Activated CD4-positive, alpha-beta T cell treated with anti-CD3 and anti-CD28 coated beads, Interleukin-2, amount 10 ng/mL, durations not matched to agents 7 days and 5 days (primary cell): Measurements from ENCODE around the gene VWA5B2. TPM values are rescaled to one million over a fixed set of nuclear protein-coding genes. Genes with fewer than 3 reads are reported as not detected.

Source experiments
- microRNA-seq: library from miRNA; unstranded; fragments of <30 nt; microRNA quantifications from one replicate; pipeline ENCODE4 v1.2.0, GENCODE V29; 2021; ENCODE audit warnings: borderline microRNAs expressed, borderline replicate concordance
- total RNA-seq, 2 experiments: library from RNA; stranded (reverse); gene quantifications; one replicate each; pipeline ENCODE4 v1.2.3, GENCODE V29; 2021

VWA5B2 gene
- total RNA-seq, 2 experiments from 2014 or later = not detected

Small RNAs within 50 kb of the gene (microRNA-seq; reads per million reads assigned to microRNA genes)
- gene MIR1224 = not detected

Other genes with a start within 250 kb of the VWA5B2 start
- gene ABCC5, start 211.7 kb upstream of the VWA5B2 start, total RNA-seq = 10 to 100 TPM; 19.0 to 19.2 TPM
- gene HTR3D, start 197.8 kb upstream of the VWA5B2 start, total RNA-seq = not detected
- not detected for gene HTR3C, start 176.5 kb upstream of the VWA5B2 start, total RNA-seq
- not detected for gene HTR3E, start 132.5 kb upstream of the VWA5B2 start, total RNA-seq
- 10 to 100 TPM; 53.0 to 60.0 TPM for gene EIF2B5, start 94.2 kb upstream of the VWA5B2 start, total RNA-seq
- gene DVL3, start 74.2 kb upstream of the VWA5B2 start, total RNA-seq = 10 to 100 TPM; 35.0 to 36.3 TPM
- 100 to 1,000 TPM; 222 to 223 TPM for gene AP2M1, start 54.7 kb upstream of the VWA5B2 start, total RNA-seq
- gene ABCF3, start 43.4 kb upstream of the VWA5B2 start, total RNA-seq = 10 to 100 TPM; 62.2 to 64.4 TPM
- gene ALG3, start 19.4 kb downstream of the VWA5B2 start, total RNA-seq = 10 to 100 TPM; 43.2 to 45.7 TPM
- gene EEF1AKMT4, start 20.1 kb downstream of the VWA5B2 start, total RNA-seq = 1 to 10 TPM; 4.2 to 4.7 TPM
- gene CAMK2N2, start 32.0 kb downstream of the VWA5B2 start, total RNA-seq = not detected
- gene ECE2, start 46.4 kb downstream of the VWA5B2 start, total RNA-seq = not detected
- 100 to 1,000 TPM; 188 to 193 TPM for gene PSMD2, start 69.7 kb downstream of the VWA5B2 start, total RNA-seq
- gene EIF4G1, start 85.0 kb downstream of the VWA5B2 start, total RNA-seq = 100 to 1,000 TPM; 269 to 300 TPM
- gene FAM131A, start 108.0 kb downstream of the VWA5B2 start, total RNA-seq = 1 to 10 TPM; 3.6 to 4.4 TPM
- gene CLCN2, start 132.0 kb downstream of the VWA5B2 start, total RNA-seq = 1 to 10 TPM; 3.0 to 3.6 TPM
- 10 to 100 TPM; 74.4 to 79.9 TPM for gene POLR2H, start 132.1 kb downstream of the VWA5B2 start, total RNA-seq
- not detected for gene THPO, start 148.6 kb downstream of the VWA5B2 start, total RNA-seq
- not detected for gene CHRD, start 150.5 kb downstream of the VWA5B2 start, total RNA-seq